ENCODE measurements around the gene TK1.
"Not testable (repeated sequence)": the region's sequence is repeated elsewhere in the genome, so short reads cannot be mapped to it uniquely, and the experiment has no call there.

The TK1 gene, protein sequence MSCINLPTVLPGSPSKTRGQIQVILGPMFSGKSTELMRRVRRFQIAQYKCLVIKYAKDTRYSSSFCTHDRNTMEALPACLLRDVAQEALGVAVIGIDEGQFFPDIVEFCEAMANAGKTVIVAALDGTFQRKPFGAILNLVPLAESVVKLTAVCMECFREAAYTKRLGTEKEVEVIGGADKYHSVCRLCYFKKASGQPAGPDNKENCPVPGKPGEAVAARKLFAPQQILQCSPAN

DNA sequence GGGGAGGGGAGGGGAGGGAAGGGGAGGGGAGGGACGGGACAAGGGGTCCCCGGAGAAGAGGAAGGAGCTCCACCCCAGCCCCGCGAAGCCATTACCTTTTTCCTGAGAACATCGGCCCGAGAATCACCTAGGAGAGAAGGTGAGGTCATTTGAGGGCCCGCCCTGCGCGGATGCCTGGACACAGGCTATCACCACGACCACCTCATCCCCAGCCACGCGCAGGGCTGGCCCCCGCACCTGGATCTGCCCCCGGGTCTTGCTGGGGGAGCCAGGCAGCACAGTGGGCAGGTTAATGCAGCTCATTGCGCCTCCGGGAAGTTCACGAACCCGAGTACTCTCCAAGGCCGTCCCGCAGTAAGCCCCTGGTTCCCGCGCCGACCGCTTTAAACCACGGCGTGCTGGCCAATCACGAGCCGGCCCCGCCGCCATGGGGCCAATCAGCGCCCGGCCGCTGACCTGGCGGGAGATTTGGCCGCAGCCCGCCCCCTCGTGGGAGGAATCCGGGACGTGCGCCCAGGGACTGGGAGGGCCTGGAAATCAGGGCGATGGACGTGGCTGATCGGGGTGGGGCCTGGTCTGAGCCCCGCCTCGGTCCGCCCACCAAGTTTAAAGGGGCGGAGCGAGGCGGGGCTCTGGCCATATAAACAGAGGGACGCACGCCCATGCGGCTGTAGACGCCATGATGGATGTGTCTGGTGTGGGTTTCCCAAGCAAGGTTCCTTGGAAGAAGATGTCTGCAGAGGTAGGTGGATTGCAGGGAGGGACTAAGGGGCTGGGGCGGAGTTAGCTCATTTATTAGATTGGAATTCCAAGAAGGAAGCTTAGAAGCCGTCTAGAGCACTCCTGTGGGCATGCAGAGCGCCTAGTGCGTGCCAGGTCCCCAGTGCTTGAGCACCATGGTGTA is at the start of gene TK1, which contains the start of gene AFMID:
TSS of gene TK1 (minus strand) at position 361 of the 904 bp plus-strand sequence. CDS start at position 303, 58 bp downstream.
TSS of gene AFMID (plus strand) at position 671 of the 904 bp plus-strand sequence. CDS start at position 680, 9 bp downstream.
- peak; percentile 61 to 96 for DNase-seq

DNA sequence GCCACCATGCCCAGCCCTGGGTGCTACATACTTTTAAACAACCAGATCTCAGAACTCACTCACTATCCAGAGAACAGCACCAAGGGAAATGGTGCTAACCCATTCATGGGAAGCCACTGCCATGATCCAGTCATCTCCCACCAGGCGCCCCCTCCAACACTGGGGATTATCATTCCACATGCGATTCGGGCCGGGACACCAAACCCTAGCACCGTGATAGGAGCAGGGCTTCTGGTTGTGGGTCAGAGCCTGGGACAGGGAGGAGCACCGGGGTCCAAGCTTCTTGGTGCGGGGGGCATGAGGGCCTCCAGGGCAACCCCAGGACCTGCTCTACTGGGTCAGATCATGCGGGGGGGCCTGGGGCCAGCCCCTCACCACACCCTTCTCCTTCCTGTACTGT is 49.0 kb upstream of the TK1 start:
- no peak for DNase-seq

DNA sequence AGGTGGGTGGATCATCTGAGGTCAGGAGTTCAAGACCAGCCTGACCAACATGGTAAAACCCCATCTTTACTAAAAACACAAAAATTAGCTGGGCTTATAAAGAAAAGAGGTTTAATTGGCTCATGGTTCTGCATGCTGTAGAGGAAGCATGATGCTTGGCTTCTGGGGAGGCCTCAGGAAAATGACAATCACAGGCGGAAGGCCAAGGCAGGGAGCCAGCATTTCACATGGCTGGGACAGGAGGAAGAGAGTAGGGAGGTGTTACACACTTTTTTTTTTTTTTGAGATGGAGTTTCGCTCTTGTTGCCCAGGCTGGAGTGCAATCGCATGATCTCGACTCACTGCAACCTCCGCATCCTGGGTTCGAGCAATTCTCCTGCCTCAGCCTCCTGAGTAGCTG is 48.2 kb upstream of the TK1 start:
- not testable (repeated sequence) for DNase-seq

DNA sequence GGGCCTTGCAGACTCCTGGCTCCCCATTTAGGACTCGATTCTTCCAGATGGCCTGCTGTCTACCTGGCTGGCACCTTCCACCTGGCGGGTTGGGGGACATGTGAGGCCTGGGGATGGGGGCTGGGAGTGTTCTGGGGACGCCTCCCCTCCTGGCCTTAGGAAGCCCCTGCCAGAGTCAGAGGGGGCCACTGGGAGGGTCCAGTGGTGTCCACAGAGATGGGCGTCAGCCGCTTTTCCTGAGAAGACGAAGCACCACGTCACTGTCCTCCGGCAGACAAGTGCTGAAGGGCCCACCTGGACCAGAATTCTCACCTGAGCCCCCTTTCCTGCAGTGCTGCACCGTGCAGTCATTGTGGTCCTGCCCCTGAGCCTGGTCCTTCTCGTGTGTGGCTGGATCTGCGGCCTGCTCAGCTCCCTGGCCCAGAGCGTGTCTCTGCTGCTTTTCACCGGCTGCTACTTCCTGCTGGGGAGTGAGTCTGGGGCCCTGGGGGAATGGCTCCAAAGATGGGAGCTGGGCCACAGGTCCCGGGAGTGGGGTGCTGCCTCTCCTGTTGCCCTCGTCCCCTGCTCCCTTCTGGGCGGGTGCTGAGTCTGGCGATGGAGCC is 47.5 kb upstream of the TK1 start:
- no peak for DNase-seq

DNA sequence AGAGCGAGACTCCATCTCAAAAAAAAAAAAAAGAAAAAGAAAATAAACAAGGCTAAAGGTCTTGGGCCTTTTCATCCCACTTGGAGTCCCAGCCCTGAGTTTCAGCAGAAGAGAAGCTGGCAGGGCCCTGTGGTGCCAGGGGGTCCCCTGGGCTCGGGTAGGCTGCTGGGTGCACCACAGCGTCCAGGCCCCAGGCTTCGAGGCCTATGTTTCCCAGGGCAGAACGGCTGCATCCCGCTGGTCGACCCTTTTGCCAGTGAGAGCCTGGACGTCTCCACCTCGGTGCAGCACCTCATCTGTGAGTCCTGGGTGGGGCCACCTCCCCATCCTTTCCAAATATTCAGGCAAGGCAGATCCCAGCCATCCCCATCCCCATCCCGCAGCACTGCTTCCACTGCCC is 46.8 kb upstream of the TK1 start:
- no peak for DNase-seq

DNA sequence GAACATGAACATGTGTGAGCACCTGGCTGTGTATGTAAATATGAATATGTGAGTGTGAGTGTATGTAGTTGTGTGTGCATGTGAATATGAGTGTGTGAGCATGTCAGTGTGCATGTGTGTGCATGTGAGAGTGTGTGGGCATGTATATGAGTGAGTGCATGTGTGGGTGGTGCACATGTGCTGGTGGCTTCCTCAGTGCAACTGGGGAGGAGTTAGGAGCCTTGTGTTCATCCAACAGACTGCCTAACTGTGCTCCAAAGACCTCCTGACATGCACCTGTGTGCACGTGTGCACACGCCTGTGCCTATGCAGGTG is 46.0 kb upstream of the TK1 start:
- no peak for DNase-seq

DNA sequence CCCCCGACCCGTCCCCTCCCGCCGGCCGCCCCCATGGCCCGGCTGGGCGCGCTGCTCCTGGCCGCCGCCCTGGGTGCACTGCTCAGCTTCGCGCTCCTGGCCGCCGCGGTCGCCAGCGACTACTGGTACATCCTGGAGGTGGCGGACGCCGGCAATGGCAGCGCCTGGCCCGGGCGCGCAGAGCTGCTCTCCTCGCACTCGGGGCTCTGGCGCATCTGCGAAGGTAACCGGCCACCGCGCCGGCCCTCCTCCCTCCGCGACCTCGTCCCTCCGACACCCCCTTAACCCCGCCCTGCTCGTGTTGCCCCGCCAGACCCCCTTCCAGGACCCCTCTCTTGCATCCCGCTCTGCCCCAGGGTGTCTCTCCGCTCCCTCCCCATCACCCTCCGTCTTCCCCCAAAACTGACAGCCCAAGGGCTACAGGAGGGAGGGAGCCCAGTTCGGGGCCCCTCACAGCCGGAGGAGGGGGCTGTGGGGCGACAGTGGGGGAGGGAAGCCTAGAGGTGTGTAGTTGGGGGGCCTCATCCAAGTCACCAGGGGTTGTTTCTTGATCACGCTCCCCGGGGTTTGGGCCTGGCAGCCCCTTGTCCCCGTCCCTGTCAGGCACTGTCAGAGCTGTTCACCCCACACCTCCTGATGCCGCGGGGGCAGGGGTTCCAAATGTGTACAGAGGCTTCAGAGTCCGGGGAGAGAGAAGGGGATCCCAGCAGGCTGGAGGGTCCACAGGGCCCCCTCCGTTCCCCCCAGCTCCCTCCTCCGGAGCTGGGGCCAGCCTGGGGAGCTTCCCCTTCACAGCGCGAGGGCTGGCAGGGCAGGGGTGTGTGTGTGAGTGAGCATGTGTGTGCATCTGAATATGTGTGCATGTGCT is 45.4 kb upstream of the TK1 start:
- DNase-seq: no peak

DNA sequence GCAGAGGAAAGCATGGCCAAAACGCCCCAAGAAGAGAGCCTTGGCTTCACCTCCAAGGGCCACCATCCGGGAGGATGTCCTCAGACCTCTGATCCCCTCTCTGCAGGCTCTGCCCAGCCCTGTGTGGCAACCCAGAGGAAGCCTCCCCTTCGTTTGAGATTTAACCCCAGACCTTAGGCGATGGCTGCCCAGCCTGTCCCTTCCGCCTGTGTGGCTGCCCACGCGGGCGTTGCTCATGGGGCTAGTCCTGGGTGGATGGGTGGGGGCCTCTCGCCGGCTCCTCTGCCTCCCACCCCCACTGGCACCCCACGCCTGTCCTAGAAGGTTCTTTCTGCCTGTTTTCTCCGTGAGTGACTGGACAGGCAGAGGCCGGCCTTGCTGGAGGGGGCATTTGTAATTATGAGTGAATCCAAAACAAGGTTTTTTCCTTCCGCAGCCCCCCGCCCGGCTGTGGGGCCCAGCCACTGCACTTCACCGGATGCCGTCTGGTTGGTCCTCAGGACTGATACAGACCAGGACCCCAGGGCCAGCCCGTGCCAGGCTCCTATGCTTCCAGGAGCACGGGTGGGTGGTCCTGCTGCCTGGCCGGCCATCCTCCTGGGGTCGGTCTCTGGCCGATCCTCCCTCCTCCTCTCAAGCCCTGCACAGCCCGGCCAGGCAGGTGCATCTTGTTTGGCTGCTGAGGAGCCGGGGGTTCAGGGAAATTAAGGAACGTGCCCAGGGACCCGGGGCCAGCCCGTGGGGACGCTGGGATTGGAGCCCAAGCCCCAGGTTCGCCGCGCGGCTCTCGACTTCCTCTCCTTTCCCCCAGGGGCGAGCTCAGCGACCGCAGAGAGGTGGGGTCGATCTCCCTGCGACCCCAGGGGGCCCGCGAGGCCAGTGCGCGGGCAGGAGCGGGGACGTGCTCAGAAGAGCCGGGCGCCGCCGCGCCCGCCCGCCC is 44.4 kb upstream of the TK1 start, which contains the start of gene TMEM235:
TSS of gene TMEM235 (plus strand) at position 636 of the 940 bp plus-strand sequence. CDS start 393 bp downstream, outside the sequence.
- no peak for DNase-seq

DNA sequence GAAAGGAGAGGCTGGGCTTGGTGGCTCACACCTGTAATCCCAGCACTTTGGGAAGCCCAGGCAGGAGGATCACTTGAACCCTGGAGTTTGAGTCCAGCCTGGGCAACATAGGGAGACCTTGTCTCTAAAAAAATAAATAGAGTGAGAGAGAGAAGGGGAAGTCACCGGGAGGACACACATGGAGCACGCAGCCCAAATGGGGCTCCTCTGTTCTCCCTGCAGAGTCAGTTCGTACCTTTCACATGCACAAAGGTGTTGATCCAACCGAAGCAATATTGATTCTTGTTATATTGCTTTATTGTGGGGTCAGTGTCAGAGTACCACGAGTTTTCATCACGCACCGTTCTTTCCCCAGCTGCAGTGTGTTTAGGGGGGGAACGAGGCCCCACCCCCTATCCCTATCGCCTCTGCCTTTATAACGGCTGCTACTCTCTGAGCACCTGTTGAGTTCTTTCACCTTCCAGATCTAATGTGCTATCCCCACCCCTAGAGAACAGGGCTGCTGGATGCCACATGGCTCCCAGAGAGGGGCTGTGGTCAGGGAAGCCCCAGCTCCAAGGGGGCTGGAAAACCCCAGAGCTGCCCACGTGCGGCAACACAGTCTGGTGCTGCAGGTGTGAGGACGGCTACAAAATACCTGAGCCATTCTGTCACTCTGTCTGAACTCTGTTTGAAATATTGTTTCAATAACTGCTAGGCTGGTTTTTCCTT is 43.6 kb upstream of the TK1 start:
- DNase-seq: no peak

DNA sequence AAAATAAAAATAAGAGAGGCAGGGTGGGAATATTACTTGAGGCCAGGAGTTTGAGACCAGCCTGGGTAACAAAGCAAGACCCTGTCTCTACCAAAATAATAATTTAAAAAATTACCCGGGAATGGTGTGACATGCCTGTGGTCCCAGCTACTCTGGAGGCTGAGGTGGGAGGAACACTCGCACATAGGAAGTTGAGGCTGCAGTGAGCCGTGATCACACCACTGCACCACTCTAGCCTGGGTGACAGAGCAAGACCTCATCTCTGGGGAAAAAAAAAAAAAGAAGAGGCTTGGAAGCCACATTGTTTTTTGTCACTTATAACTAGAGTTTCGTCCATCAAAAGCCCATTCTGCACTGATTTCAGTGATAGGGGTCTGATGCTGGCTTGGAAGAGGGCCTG is 41.3 kb upstream of the TK1 start:
- no peak for DNase-seq

DNA sequence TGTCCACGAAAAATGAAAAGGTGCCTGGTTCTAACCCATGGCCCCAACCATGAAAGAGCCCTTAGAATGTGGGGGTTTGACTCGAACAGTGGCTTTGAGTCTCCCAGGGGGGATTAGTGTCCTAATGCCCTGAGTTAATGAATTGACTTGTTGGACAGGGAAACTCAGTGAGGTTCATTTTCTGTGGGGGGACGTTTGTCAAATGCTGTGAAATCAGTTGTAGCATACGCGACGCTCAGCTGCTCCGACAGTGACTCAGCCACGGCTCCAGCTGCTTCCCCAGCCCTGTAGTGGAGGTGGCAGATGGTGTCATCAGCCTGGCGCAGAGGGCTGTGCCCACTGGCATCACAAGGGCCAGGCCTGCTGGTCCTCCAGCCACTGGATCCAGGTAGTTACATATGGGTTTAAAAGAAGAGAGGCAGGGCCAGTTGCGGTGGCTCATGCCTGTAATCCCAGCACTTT is 40.6 kb upstream of the TK1 start:
- DNase-seq: no peak

DNA sequence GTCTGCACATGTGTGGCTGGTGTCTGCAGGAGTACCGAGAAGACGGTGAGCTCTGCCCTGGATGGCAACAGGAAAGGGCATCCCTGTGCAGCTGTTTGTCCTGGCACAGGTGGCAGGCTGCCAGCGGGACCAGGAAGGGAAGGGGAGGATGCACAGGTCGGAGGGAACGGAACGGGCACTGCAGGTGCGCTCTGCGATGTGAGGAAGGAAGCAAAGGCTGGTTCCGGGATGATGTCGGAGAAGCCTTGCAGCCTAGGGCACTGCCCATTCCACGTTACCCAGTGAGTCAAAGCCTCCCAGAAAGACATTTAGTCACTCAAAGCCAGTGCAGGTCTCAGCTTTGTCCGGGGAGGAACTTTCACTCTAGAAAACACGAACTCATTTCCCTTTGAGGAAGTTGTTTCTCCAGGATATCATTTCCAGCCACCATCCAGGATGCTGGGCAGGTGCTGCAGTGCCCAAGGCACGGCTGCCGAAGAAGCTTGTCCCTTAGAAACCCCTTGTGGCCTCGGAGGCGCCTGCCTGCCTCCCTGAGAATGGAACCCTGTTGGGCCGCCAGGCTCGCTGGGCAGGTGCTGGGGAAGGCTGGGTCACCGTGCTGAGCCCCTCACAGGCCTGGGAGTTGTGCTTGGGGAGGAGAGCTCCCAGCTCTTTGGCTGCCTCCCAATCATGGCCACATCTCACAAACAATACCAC is 40.1 kb upstream of the TK1 start:
- DNase-seq: no peak

DNA sequence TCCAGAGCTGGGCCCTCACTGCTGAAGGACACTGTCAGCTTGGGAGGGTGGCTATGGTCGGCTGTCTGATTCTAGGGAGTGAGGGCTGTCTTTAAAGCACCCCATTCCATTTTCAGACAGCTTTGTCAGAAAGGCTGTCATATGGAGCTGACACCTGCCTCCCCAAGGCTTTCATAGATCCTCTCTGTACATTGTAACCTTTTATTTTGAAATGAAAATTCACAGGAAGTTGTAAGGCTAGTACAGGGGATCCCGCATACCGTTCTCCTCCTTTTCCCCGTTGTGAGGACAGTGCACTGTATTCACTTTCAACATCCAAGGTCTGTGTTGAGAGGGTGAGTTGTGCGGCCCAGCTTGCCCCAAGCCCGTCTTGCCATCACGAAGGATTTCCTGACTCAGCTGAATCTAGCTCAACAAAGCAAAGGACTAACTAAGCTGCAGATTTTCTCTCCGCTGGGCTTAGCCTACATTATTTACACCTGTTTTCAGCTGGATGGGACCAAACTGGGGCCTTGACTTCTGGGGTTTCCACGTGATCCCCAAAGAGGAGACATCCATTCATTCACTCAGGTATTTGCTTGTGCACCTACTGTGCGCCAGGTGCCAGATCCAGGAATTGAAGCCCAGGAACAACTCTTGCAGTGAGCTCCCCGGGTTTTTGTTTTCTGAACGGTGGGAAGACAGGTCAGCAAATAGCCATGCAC is 39.4 kb upstream of the TK1 start:
- no peak for DNase-seq

DNA sequence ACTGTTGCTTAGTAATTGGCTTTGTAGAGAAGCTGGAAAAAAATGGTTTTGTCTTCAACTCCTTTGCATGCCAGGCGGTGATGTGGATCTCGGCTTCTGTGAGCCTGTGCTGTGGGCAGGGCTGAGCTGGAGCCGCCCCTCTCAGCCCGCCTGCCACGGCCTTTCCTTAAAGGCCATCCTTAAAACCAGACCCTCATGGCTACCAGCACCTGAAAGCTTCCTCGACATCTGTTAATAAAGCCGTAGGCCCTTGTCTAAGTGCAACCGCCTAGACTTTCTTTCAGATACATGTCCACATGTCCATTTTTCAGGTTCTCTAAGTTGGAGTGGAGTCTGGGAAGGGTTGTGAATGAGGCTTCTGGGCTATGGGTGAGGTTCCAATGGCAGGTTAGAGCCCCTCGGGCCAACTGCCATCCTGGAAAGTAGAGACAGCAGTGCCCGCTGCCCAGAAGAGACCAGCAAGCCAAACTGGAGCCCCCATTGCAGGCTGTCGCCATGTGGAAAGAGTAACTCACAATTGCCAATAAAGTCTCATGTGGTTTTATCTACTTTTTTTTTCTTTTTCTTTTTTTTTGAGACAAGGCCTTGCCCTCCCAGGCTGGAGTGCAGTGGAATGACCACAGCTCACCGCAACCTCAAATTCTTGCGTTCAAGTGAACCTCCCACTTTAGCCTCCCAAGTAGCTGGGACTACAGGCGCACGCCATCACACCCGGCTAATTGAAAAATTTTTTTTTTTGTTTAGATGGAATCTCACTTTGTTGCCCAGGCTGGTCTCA is 38.4 kb upstream of the TK1 start:
- no peak for DNase-seq

DNA sequence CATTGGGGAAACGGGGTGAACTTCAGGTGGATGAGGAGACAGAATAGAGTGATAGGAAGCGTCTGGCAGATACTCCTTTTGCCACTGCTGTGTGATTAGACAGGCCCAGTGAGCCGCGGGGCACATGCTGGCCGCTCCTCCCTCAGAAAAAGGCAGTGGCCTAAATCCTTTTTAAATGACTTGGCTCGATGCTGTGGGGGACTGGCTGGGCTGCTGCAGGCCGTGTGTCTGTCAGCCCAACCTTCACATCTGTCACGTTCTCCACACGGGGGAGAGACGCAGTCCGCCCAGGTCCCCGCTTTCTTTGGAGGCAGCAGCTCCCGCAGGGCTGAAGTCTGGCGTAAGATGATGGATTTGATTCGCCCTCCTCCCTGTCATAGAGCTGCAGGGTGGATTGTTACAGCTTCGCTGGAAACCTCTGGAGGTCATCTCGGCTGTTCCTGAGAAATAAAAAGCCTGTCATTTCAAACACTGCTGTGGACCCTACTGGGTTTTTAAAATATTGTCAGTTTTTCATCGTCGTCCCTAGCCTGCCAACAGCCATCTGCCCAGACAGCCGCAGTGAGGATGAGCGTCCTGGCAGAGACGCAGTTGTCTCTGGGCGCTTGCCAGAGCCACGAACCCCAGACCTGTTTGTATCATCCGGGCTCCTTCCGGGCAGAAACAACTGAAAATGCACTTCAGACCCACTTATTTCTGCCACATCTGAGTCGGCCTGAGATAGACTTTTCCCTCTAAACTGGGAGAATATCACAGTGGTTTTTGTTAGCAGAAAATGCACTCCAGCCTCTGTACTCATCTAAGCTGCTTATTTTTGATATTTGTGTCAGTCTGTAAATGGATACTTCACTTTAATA is 37.6 kb upstream of the TK1 start:
- DNase-seq: peak in 1 of 2 experiments; percentile 52

DNA sequence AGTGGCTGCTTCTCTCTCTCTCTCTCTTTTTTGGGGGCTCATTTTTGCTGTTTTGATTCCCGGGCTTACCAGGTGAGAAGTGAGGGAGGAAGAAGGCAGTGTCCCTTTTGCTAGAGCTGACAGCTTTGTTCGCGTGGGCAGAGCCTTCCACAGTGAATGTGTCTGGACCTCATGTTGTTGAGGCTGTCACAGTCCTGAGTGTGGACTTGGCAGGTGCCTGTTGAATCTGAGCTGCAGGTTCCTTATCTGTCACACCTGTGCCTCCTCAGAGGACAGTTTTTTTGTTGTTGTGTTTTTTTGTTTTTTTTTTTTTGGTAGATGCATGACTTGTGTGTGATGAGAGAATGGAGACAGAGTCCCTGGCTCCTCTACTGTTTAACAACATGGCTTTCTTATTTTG is 36.9 kb upstream of the TK1 start:
- DNase-seq: no peak

DNA sequence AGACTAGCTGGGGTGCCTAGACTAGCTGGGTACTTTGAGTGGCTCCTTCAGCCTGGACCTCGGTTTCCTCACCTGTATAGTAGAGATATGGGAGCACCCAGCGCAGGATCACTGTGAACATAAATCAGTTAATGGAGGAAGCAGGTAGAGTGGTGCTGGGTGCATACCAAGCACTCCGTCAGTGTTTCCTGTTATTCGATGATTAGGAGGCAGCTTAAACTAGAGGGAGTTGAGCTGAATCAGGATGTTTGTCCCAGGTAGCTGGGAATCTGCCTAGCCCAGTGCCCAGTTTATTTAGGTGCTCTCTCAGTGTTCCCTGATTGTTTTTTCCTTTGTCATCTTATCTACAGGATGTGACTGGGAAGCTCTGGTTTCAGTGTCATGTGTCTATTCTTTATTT is 36.2 kb upstream of the TK1 start:
- no peak for DNase-seq

All from cerebellar nuclear complex (tissue), 1 donor.